Fibroblast of skin of left quadriceps (primary cell): ENCODE data around the gene AAMP.

Experiments used
- DNase-seq, 2 experiments: peaks; one replicate each; pipeline ENCODE4 v3.0.0-alpha.2; 2013; ENCODE audit warnings: low read depth in 2 of 2

Gene AAMP

GRCh38 chr2:218260166-218260565 lies 9.8 kb downstream of the AAMP start:
- DNase-seq = no peak

GRCh38 chr2:218259099-218259961 lies 10.6 kb downstream of the AAMP start:
- DNase-seq = peak; percentile 20 to 23

GRCh38 chr2:218257390-218257981 lies 12.5 kb downstream of the AAMP start:
- DNase-seq = no peak

- no peak for DNase-seq
These were observed 13.2 kb downstream of the AAMP start for GRCh38 chr2:218256612-218257350.

GRCh38 chr2:218255446-218255845 lies 14.5 kb downstream of the AAMP start:
- DNase-seq = peak; percentile 13 to 14

- DNase-seq = no peak
These were observed 16.7 kb downstream of the AAMP start for GRCh38 chr2:218253232-218253625.

GRCh38 chr2:218252509-218253231 lies 17.3 kb downstream of the AAMP start:
- no peak for DNase-seq

GRCh38 chr2:218249691-218250090 lies 20.2 kb downstream of the AAMP start:
- no peak for DNase-seq

GRCh38 chr2:218245214-218245613 lies 24.7 kb downstream of the AAMP start:
- DNase-seq = no peak

- DNase-seq = no peak
These were observed 25.3 kb downstream of the AAMP start for GRCh38 chr2:218244665-218245064.

- no peak for DNase-seq
These were observed 25.7 kb downstream of the AAMP start for GRCh38 chr2:218244204-218244603.

- no peak for DNase-seq
These were observed 31.1 kb downstream of the AAMP start for GRCh38 chr2:218238887-218239286.

GRCh38 chr2:218236829-218237228 lies 33.1 kb downstream of the AAMP start:
- DNase-seq = no peak

- DNase-seq = no peak
These were observed 34.9 kb downstream of the AAMP start for GRCh38 chr2:218235017-218235416.

- DNase-seq = no peak
These were observed 35.4 kb downstream of the AAMP start for GRCh38 chr2:218234521-218234920.

- no peak for DNase-seq
These were observed 36.4 kb downstream of the AAMP start for GRCh38 chr2:218233543-218233942.

GRCh38 chr2:218230882-218231281 lies 39.1 kb downstream of the AAMP start:
- DNase-seq = no peak

- DNase-seq = no peak
These were observed 40.1 kb downstream of the AAMP start for GRCh38 chr2:218229851-218230250.

- DNase-seq = peak; percentile 74 to 78
These were observed 40.7 kb downstream of the AAMP start for GRCh38 chr2:218229239-218229638.

GRCh38 chr2:218228366-218229090 lies 41.4 kb downstream of the AAMP start:
- DNase-seq = no peak

GRCh38 chr2:218226903-218227302 lies 43.0 kb downstream of the AAMP start:
- DNase-seq = no peak
